RWPE2 (cell line): ENCODE data around the gene ZEB2.

Source experiments
- ATAC-seq: fragments of 200-7000 bp; cut with Tn5 transposase; 3 replicates; pipeline ENCODE4 v1.9.1; 2021; ENCODE audit warnings: low read depth
- DNase-seq: peaks from one replicate; pipeline ENCODE4 v3.0.0-alpha.2; 2020; ENCODE audit warnings: low spot score
- H3K27ac ChIP-seq: fragments of 450-650 bp; 2 replicates; pipeline ENCODE4 v1.5.1; 2017; ENCODE audit warnings: mild to moderate bottlenecking; ENCODE audit not compliant: poor library complexity, severe bottlenecking
- H3K27me3 ChIP-seq: fragments of 250-450 bp; sonication (Bioruptor Pico); 2 replicates; pipeline ENCODE4 v1.5.1; 2021; ENCODE audit warnings: mild to moderate bottlenecking, moderate library complexity; ENCODE audit not compliant: insufficient read depth, poor library complexity, severe bottlenecking
- H3K36me3 ChIP-seq: fragments of 250-450 bp; sonication (Bioruptor Pico); 2 replicates; pipeline ENCODE4 v1.5.1; 2020; ENCODE audit warnings: low read depth, mild to moderate bottlenecking, moderate library complexity
- H3K4me1 ChIP-seq: fragments of 250-450 bp; sonication (Bioruptor Pico); 2 replicates; pipeline ENCODE4 v1.5.1; 2021; ENCODE audit warnings: mild to moderate bottlenecking, moderate library complexity; ENCODE audit not compliant: insufficient read depth, poor library complexity, severe bottlenecking
- H3K4me3 ChIP-seq: fragments of 250-450 bp; sonication (Bioruptor Pico); 2 replicates; pipeline ENCODE4 v1.5.1; 2021; ENCODE audit warnings: mild to moderate bottlenecking, moderate library complexity; ENCODE audit not compliant: severe bottlenecking
- H3K9me3 ChIP-seq: fragments of 250-450 bp; sonication (Bioruptor Pico); 2 replicates; pipeline ENCODE4 v1.5.1; 2021; ENCODE audit warnings: mild to moderate bottlenecking, moderate library complexity; ENCODE audit not compliant: severe bottlenecking
- CTCF ChIP-seq: fragments of 450-650 bp; IDR thresholded peaks from one replicate; pipeline ENCODE4 v1.5.1; 2017; ENCODE audit warnings: mild to moderate bottlenecking, moderate library complexity; ENCODE audit not compliant: poor library complexity, severe bottlenecking

ZEB2 gene

DNA sequence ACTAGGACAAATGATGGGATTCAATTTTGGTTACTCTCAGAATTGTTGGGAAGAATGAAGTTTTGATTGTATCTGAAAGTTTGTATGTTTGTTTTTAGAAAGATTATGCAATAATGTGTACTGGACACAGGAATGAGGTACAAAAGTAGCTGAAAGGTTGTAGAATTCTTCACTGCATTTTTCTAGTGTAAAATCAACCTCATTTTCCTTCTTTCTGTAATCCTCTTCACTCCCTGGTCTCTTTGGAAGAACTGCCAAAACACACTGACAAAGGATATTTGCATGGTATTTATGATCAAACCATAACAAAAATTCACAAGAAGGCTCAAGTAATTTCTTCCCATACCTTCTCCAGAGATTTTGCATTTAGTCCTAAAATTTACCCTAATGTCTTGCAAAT lies 110.7 kb downstream of the ZEB2 start:
- no peak for DNase-seq
- no peak for ATAC-seq
- H3K9me3 ChIP-seq = no peaks in the 10 kb centered on the region
- no peaks in the 10 kb centered on the region for H3K36me3 ChIP-seq
- no peak overlapping the region for H3K4me3 ChIP-seq
- no peak overlapping the region for H3K27ac ChIP-seq
- TF ChIP-seq CTCF = no peak
- no peaks in the 10 kb centered on the region for H3K27me3 ChIP-seq
- H3K4me1 ChIP-seq = peaks cover 3% of the 10 kb centered on the region

DNA sequence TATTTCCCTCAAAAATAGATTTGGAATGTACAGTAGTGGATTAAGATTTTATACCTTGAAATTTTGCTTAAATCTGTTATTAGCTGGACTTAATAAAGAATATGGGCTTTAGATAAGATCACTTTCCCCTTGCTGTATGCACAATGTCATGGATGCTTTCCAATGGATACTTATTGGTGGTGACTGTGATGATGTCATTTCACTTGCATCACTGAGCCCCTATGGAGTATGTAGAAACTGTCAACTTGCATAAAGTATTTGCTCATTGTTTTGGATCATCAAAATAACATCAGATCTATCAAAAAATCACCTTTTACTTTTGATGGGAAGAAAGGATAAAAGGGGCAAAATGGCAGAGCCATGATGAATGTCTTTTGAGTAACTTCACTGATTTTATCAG lies 112.7 kb downstream of the ZEB2 start:
- Histone ChIP-seq H3K9me3 (no peaks in the 10 kb centered on the region), H3K4me1 (no peaks in the 10 kb centered on the region), H3K4me3 (no peak overlapping the region), H3K36me3 (no peaks in the 10 kb centered on the region), H3K27ac (no peak overlapping the region), H3K27me3 (no peaks in the 10 kb centered on the region)
- no peak for TF ChIP-seq CTCF
- no peak for ATAC-seq
- DNase-seq = no peak

DNA sequence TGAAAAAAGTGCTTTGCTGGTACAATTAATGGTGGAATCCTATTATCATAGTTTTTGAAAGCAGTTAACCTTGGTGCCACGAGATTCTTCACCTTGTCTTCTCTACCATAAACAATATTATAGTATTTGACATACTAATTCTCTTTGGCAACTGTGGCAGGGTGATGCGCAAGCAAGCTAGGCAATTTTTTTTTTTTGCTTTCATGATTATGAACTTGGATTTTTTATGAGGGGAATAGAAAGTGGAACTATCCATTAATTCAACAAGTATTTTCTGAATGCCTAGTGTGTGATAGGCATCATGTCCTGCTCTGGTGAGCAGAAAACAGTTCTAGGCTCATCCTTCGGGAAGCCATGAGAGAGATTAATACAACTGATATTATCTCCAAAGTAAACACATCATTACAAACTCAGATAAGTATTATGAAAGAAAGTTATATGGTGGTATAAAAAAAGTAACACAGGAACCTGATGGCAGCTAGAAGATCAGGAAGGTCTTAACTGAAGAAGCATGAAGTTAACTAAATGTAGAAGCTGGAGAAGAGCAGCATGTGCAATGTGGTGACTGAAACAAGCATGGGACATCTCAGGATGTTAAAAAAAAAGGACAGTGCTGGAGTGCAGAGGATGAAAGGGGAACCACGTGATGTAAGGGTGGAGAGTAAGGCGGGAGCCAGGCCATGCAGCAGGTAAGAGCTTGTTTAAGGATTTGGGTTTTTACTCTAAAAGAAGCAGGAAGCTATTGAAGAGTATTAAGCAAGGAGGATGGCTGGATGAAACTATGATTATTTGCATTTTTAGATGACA lies 113.7 kb downstream of the ZEB2 start:
- no peak for DNase-seq
- H3K36me3 ChIP-seq = no peaks in the 10 kb centered on the region
- H3K27ac ChIP-seq = no peak overlapping the region
- no peak for ATAC-seq
- H3K4me3 ChIP-seq = no peak overlapping the region
- no peaks in the 10 kb centered on the region for H3K4me1 ChIP-seq
- TF ChIP-seq CTCF = no peak
- no peaks in the 10 kb centered on the region for H3K27me3 ChIP-seq
- no peaks in the 10 kb centered on the region for H3K9me3 ChIP-seq

GRCh38 chr2:144405321-144405720 lies 114.6 kb downstream of the ZEB2 start:
- H3K27ac ChIP-seq = no peak overlapping the region

More at GRCh38 chr2:144405321-144405720, 114.6 kb downstream of the ZEB2 start:
- DNase-seq (no peak), ATAC-seq (no peak)
- no peaks in the 10 kb centered on the region for H3K4me1 ChIP-seq
- no peaks in the 10 kb centered on the region for H3K27me3 ChIP-seq
- no peaks in the 10 kb centered on the region for H3K36me3 ChIP-seq
- no peaks in the 10 kb centered on the region for H3K9me3 ChIP-seq
- TF ChIP-seq CTCF = no peak
- H3K4me3 ChIP-seq = no peak overlapping the region
